Endothelial cell of umbilical vein (primary cell): ENCODE data around the gene VTA1. TPM values are rescaled to one million over a fixed set of nuclear protein-coding genes. Genes with fewer than 3 reads are reported as not detected.

Experiments
- BruUV-seq: library from RNA; stranded (reverse); fragments of 400-500 nt; replicated peaks from 2 replicates; lab custom pipeline; 2021; lab: Mats Ljungman, UMichigan
- CTCF ChIA-PET: fragments of 300-600, 350-600 bp; sonication (Branson Sonifier 250); formaldehyde crosslinking; loops from one replicate; lab custom pipeline; 2021; ENCODE audit warnings: antibody characterized with exemption, inconsistent platforms; lab: Charles Lee
- POLR2A ChIA-PET: fragments of 300-600, 350-600 bp; sonication (Branson Sonifier 250); formaldehyde crosslinking; loops from one replicate; lab custom pipeline; 2021; ENCODE audit warnings: antibody characterized with exemption, inconsistent platforms; lab: Charles Lee
- DNase-seq: peaks from one replicate; pipeline ENCODE4 v3.0.0-alpha.2; 2011; ENCODE audit warnings: low read depth, low spot score
- FAIRE-seq: peaks from 2 replicates; lab custom pipeline; 2011; peaks lifted over from hg19 to GRCh38; lab: Jason Lieb, UNC
- H2AFZ ChIP-seq: 2 replicates; pipeline ENCODE4 v1.6.0; 2012; ENCODE audit warnings: low read depth, low read length, control low read depth, inconsistent platforms
- H3K27ac ChIP-seq: 2 replicates; pipeline ENCODE4 v1.5.1; 2011; ENCODE audit warnings: low read depth, mild to moderate bottlenecking, control low read depth, low read length, moderate library complexity; ENCODE audit not compliant: insufficient read depth
- H3K27me3 ChIP-seq, 2 experiments: 2 replicates each; pipeline versions ENCODE4 v1.6.0 to v1.6.1; 2011; ENCODE audit warnings: low read length in 2 of 2, mixed read lengths in 1 of 2; ENCODE audit not compliant: control insufficient read depth in 2 of 2, insufficient read depth in 2 of 2
- H3K36me3 ChIP-seq, 2 experiments: 2 replicates in 1 of 2; 3 replicates in 1 of 2; pipeline ENCODE4 v1.5.1; 2011; ENCODE audit warnings: low read length in 2 of 2, mild to moderate bottlenecking in 1 of 2, moderate library complexity in 1 of 2; ENCODE audit not compliant: control insufficient read depth in 2 of 2, insufficient read depth in 2 of 2; ENCODE audit errors: extremely low read depth in 1 of 2
- H3K4me1 ChIP-seq: 3 replicates; pipeline ENCODE4 v1.5.1; 2011; ENCODE audit warnings: mild to moderate bottlenecking, low read length; ENCODE audit not compliant: control insufficient read depth, insufficient read depth; ENCODE audit errors: extremely low read depth
- H3K4me2 ChIP-seq: 2 replicates; pipeline ENCODE4 v1.6.1; 2011; ENCODE audit warnings: low read length, control low read depth, mixed read lengths; ENCODE audit not compliant: insufficient read depth
- H3K4me3 ChIP-seq, 3 experiments: fragments of 200-600 bp in 1 of 3; sonication (generic), shearing (Covaris generic) in 1 of 3; replicated peaks in 1 of 3; 2 replicates each; pipeline ENCODE4 v1.5.1; 2011 to 2016; ENCODE audit warnings: control low read depth in 3 of 3, low read length in 3 of 3, mild to moderate bottlenecking in 2 of 3, inconsistent platforms in 1 of 3, low read depth in 1 of 3, moderate library complexity in 1 of 3; ENCODE audit not compliant: insufficient read depth in 1 of 3
- H3K79me2 ChIP-seq: 2 replicates; pipeline ENCODE4 v1.6.0; 2012; ENCODE audit warnings: low read length, inconsistent platforms; ENCODE audit not compliant: control insufficient read depth, insufficient read depth
- H3K9ac ChIP-seq: replicated peaks from 2 replicates; pipeline ENCODE3; 2011; ENCODE audit warnings: low read length, control low read depth; ENCODE audit not compliant: insufficient read depth; ENCODE audit errors: extremely low read depth
- H3K9me1 ChIP-seq: replicated peaks from 3 replicates; pipeline ENCODE4 v1.6.0; 2011; ENCODE audit warnings: mild to moderate bottlenecking, low read length; ENCODE audit not compliant: control insufficient read depth, insufficient read depth; ENCODE audit errors: extremely low read depth
- H3K9me3 ChIP-seq: replicated peaks from 2 replicates; pipeline ENCODE4 v1.5.1; 2012; ENCODE audit warnings: low read length, inconsistent platforms; ENCODE audit not compliant: control insufficient read depth, insufficient read depth
- H4K20me1 ChIP-seq: replicated peaks from 2 replicates; pipeline ENCODE3; 2011; ENCODE audit warnings: mild to moderate bottlenecking, low read length; ENCODE audit not compliant: control insufficient read depth, insufficient read depth; ENCODE audit errors: extremely low read depth
- CTCF ChIP-seq, 2 donors: IDR thresholded peaks; 1 replicate in 1 of 2; 2 replicates in 1 of 2; pipeline ENCODE4 v1.5.1; 2011; ENCODE audit warnings: low read length in 2 of 2, mild to moderate bottlenecking in 2 of 2, moderate library complexity in 2 of 2, control low read depth in 1 of 2, inconsistent platforms in 1 of 2, low read depth in 1 of 2; ENCODE audit not compliant: insufficient read depth in 1 of 2; ENCODE audit errors: extremely low read depth in 1 of 2
- EZH2 ChIP-seq: IDR thresholded peaks from 2 replicates; pipeline ENCODE4 v1.6.1; 2012; ENCODE audit warnings: borderline replicate concordance, low read depth, mild to moderate bottlenecking, moderate library complexity, low read length, inconsistent platforms; ENCODE audit not compliant: severe bottlenecking
- FOS ChIP-seq: IDR thresholded peaks from 2 replicates; pipeline ENCODE4 v1.6.1; 2011; ENCODE audit warnings: mild to moderate bottlenecking, low read length, moderate library complexity, borderline replicate concordance; ENCODE audit not compliant: insufficient read depth
- GATA2 ChIP-seq: IDR thresholded peaks from 2 replicates; pipeline ENCODE4 v1.7.0; 2011; ENCODE audit warnings: low read depth, mild to moderate bottlenecking, moderate library complexity, mixed read lengths, low read length; ENCODE audit not compliant: insufficient read length, insufficient read depth
- JUN ChIP-seq: IDR thresholded peaks from 2 replicates; pipeline ENCODE4 v1.6.1; 2011; ENCODE audit warnings: borderline replicate concordance, low read depth; ENCODE audit not compliant: insufficient read length, insufficient read depth
- MAX ChIP-seq: IDR thresholded peaks from 2 replicates; pipeline ENCODE4 v1.6.1; 2011; ENCODE audit not compliant: insufficient read depth, insufficient read length
- MYC ChIP-seq: IDR thresholded peaks from one replicate; pipeline ENCODE4 v1.6.1; 2011; ENCODE audit warnings: mild to moderate bottlenecking, low read depth, low read length
- POLR2A ChIP-seq: IDR thresholded peaks from 2 replicates; pipeline ENCODE4 v1.6.1; 2012; ENCODE audit warnings: low read depth, mild to moderate bottlenecking, control low read depth, low read length
- POLR2AphosphoS5 ChIP-seq: IDR thresholded peaks from 2 replicates; pipeline ENCODE4 v1.6.1; 2012; ENCODE audit warnings: low read depth, mild to moderate bottlenecking, control low read depth, low read length, moderate library complexity; ENCODE audit not compliant: insufficient read depth
- dilution Hi-C: fragments of 300-500 bp; cut with MboI; formaldehyde crosslinking; loops from one replicate; pipeline ENCODE4 v1.15.0; 2019; ENCODE audit warnings: low sequenced_read_pairs; ENCODE audit not compliant: extremely low pct_ligation_motif_present
- intact Hi-C: fragments of 100-400 bp; cut with micrococcal nuclease; formaldehyde crosslinking; loops from one replicate; pipeline ENCODE4 v1.10.0; 2022
- polyA plus RNA-seq, 4 experiments: library from polyadenylated mRNA; depleted of rRNA in 3 of 4; stranded (reverse) in 3 of 4; unstranded in 1 of 4; fragments of >200 nt; gene quantifications; 2 replicates each; pipeline versions ENCODE4 v1.2.1 to v1.2.3, GENCODE V29; 2011 to 2012; ENCODE audit warnings: missing spikeins in 1 of 4
- total RNA-seq: library from RNA; stranded (reverse); gene quantifications from 2 replicates; pipeline ENCODE4 v1.2.3, GENCODE V29; 2021

The VTA1 gene
- total and polyA plus RNA-seq, 2 donors (not counting 3 experiments of a cell fraction or from before 2014, with no cell fraction given): 39.0 to 40.9 TPM

- Histone ChIP-seq H4K20me1 (no peaks in the 10 kb centered on the region), H3K27ac (no peak overlapping the region), H3K9me3 (no peaks in the 10 kb centered on the region), H3K79me2 (no peaks in the 10 kb centered on the region), H3K9me1 (no peaks in the 10 kb centered on the region), H3K36me3 (peaks cover 0 to 6% of the 10 kb centered on the region in 2 experiments), H3K4me1 (peaks cover 1% of the 10 kb centered on the region), H3K4me3 (no peak overlapping the region), H3K27me3 (no peaks in the 10 kb centered on the region), H2AFZ (no peak overlapping the region), H3K4me2 (no peak overlapping the region), H3K9ac (no peak overlapping the region)
- ChIA-PET CTCF (interaction anchor here (1.0 to 1.2 kb wide), 4 partner anchors 9 to 208 kb away, joined by 3 to 4 read pairs (median 3); no protein-coding TSS in a partner anchor), POLR2A (no interaction called here)
- BruUV-seq: no TSS peak
- no peak for TF ChIP-seq POLR2A
- no peak for TF ChIP-seq MAX
- no peak for TF ChIP-seq JUN
- no peak for TF ChIP-seq MYC
- TF ChIP-seq FOS: no peak
- no peak for TF ChIP-seq EZH2
- TF ChIP-seq GATA2: no peak
- dilution Hi-C loops (no loop called here), intact Hi-C loops (no loop called here)
- FAIRE-seq (no peak), DNase-seq (no peak)
Observed at GRCh38 chr6:142182004-142182403, 34.9 kb downstream of the VTA1 start.

- Histone ChIP-seq H3K9me3 (no peaks in the 10 kb centered on the region), H3K4me3 (no peak overlapping the region), H3K4me1 (peaks cover 2% of the 10 kb centered on the region), H2AFZ (no peak overlapping the region), H3K9me1 (no peaks in the 10 kb centered on the region), H3K9ac (no peak overlapping the region), H3K27ac (no peak overlapping the region), H3K36me3 (no peaks in the 10 kb centered on the region), H3K27me3 (no peaks in the 10 kb centered on the region), H3K79me2 (no peaks in the 10 kb centered on the region), H3K4me2 (no peak overlapping the region), H4K20me1 (no peaks in the 10 kb centered on the region)
- BruUV-seq: no TSS peak
- dilution Hi-C loops: no loop called here
- FAIRE-seq: no peak
- intact Hi-C loops: no loop called here
- TF ChIP-seq FOS (no peak), POLR2AphosphoS5 (no peak), CTCF (IDR thresholded peaks at IDR 0.05; ENCODE audit: extremely low read depth in 1 of 2, insufficient read depth in 1 of 2, low read depth in 1 of 2, low read length in 2 of 2) (no peak), EZH2 (no peak), MAX (no peak), MYC (no peak), POLR2A (no peak), GATA2 (no peak), JUN (no peak)
- CTCF ChIA-PET: interaction anchor here (1.0 to 1.4 kb wide), 2 partner anchors 24 to 27 kb away, joined by 3 to 7 read pairs; no protein-coding TSS in a partner anchor
- DNase-seq: no peak
- POLR2A ChIA-PET: no interaction called here
Observed at GRCh38 chr6:142183351-142183750, 36.3 kb downstream of the VTA1 start.
